ENCODE data around the gene CSNK1D. TPM values are rescaled to one million over a fixed set of nuclear protein-coding genes. Genes with fewer than 3 reads are reported as not detected.
A peak's percentile ranks its signal among the peaks of the same experiment; 100 is the strongest.

The CSNK1D gene
- 100 to 1,000 TPM in 1 of 2 donors, 10 to 100 TPM in 1; 93.6 to 103 TPM for total RNA-seq
- long read RNA-seq, donor 1, transcript CSNK1D-203 (10 exons, 2,047 nt) = major isoform, 10 of 31 reads
- long read RNA-seq, donor 1, partial matches to known transcripts = 3 of 31 reads
- long read RNA-seq, donor 1, other reads (novel, unspliced or antisense) = 13 of 31 reads
- long read RNA-seq, donor 2, transcript CSNK1D-203 (10 exons, 2,047 nt) = major isoform, 20 of 45 reads
- long read RNA-seq, donor 2, partial matches to known transcripts = 5 of 45 reads
- long read RNA-seq, donor 2, other reads (novel, unspliced or antisense) = 10 of 45 reads

- DNase-seq (ENCODE audit: low spot score) = peak; percentile 98
- intact Hi-C loops (cut with DNase I) = no loop called here
Measured at GRCh38 chr17:82273327-82274133, at the start of gene CSNK1D. TSS of gene CSNK1D (minus strand) at chr17:82273700. CDS start at chr17:82273381, 319 bp downstream.

GRCh38 chr17:82322526-82323453 is 49.3 kb upstream of the CSNK1D start:
- intact Hi-C loops (cut with DNase I) = loop anchor here (2.0 to 10.0 kb wide), 3 partner anchors 86 to 288 kb away; partner anchors contain the start of genes DCXR (in 1 of the 2) and RAC3 (in 1 of the 2)
- no peak for DNase-seq (ENCODE audit: low spot score)

- intact Hi-C loops (cut with DNase I) = loop anchor here (2.0 to 10.0 kb wide), 3 partner anchors 85 to 287 kb away; partner anchors contain the start of genes DCXR (in 1 of the 2) and RAC3 (in 1 of the 2)
- no peak for DNase-seq (ENCODE audit: low spot score)
Measured at GRCh38 chr17:82321947-82322466, 48.5 kb upstream of the CSNK1D start.

GRCh38 chr17:82320956-82321927 is 47.7 kb upstream of the CSNK1D start:
- intact Hi-C loops (cut with DNase I) = loop anchor here (2.0 to 10.0 kb wide), 3 partner anchors 84 to 286 kb away; partner anchors contain the start of genes DCXR (in 1 of the 2) and RAC3 (in 1 of the 2)
- DNase-seq (ENCODE audit: low spot score) = no peak

GRCh38 chr17:82320140-82320840 is 46.8 kb upstream of the CSNK1D start:
- DNase-seq (ENCODE audit: low spot score) = no peak
- intact Hi-C loops (cut with DNase I) = loop anchor here (2.0 to 10.0 kb wide), 3 partner anchors 83 to 285 kb away; partner anchors contain the start of genes DCXR (in 1 of the 2) and RAC3 (in 1 of the 2)

- DNase-seq (ENCODE audit: low spot score) = no peak
- intact Hi-C loops (cut with DNase I) = loop anchor here (2.0 to 10.0 kb wide), 3 partner anchors 83 to 285 kb away; partner anchors contain the start of genes DCXR (in 1 of the 2) and RAC3 (in 1 of the 2)
Measured at GRCh38 chr17:82319619-82320062, 46.1 kb upstream of the CSNK1D start.

- no peak for DNase-seq (ENCODE audit: low spot score)
- intact Hi-C loops (cut with DNase I) = no loop called here
Measured at GRCh38 chr17:82318772-82319606, 45.5 kb upstream of the CSNK1D start.

GRCh38 chr17:82318169-82318498 is 44.6 kb upstream of the CSNK1D start:
- intact Hi-C loops (cut with DNase I) = no loop called here
- DNase-seq (ENCODE audit: low spot score) = no peak

GRCh38 chr17:82317394-82318168 is 44.1 kb upstream of the CSNK1D start, which contains the start of gene CD7:
TSS of gene CD7 (minus strand) at chr17:82317608. CDS start at chr17:82317495, 113 bp downstream.
- DNase-seq (ENCODE audit: low spot score) = no peak
- intact Hi-C loops (cut with DNase I) = no loop called here

GRCh38 chr17:82316651-82317393 is 43.3 kb upstream of the CSNK1D start:
- no peak for DNase-seq (ENCODE audit: low spot score)
- intact Hi-C loops (cut with DNase I) = no loop called here

GRCh38 chr17:82315703-82316358 is 42.3 kb upstream of the CSNK1D start:
- DNase-seq (ENCODE audit: low spot score) = no peak
- intact Hi-C loops (cut with DNase I) = no loop called here

GRCh38 chr17:82314727-82315605 is 41.5 kb upstream of the CSNK1D start:
- DNase-seq (ENCODE audit: low spot score) = no peak
- intact Hi-C loops (cut with DNase I) = no loop called here

Measured in posterior vena cava (tissue), 2 donors.